Stimulated activated CD4-positive, alpha-beta T cell treated with anti-CD3 and anti-CD28 coated beads, Interleukin-2, amount 100 ng/mL, for 48 hours (primary cell): Measurements from ENCODE around the gene SUCO.
"Not testable (repeated sequence)": the region's sequence is repeated elsewhere in the genome, so short reads cannot be mapped to it uniquely, and the experiment has no call there.

Experiments used
- DNase-seq, 2 donors: peaks; one replicate each; pipeline ENCODE4 v3.0.0-alpha.2; 2020

Gene SUCO

GRCh38 chr1:172612478-172612877 lies 79.5 kb downstream of the SUCO start:
- no peak for DNase-seq

DNA sequence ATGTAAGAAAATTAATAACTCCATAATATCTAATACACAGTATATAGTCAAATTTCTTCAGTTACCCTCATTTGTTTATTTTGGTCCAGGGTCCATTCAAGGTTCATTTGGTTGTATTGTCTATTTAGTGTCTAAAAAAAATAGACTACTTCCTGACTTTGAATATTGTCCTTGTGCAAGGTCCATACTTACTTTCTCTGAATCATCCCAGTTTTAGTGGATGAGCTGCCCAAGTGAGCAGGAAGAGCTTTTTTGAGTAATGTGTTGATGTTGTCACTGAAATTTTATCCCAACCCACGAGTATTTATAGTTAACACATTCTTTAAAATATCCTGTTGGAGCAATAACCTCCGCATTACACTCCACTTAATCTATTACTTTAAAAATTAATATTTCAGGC lies 80.3 kb downstream of the SUCO start:
- DNase-seq: no peak

DNA sequence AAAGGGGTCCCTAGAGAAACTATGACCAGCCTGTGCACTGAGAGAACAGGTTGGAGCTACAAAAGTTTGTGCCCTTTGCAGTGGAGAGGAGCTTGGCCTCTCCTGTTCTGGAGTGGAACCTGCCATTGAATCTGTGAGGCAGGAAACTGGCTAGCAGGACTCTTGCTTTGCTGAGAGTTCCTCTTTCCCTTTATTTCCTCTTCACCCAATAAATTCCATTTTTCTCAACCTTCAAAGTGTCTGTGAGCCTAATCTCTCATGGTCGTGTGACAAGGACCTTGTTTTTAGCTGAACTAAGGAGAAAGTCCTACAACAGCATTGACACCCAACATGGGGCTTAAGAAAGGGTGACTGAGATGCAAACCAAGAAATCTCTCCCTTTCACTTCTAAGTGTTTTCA lies 83.2 kb downstream of the SUCO start:
- no peak for DNase-seq

- no peak for DNase-seq
Measured at GRCh38 chr1:172616636-172617035, 83.7 kb downstream of the SUCO start.

- DNase-seq: not testable (repeated sequence)
Measured at GRCh38 chr1:172620603-172621002, 87.7 kb downstream of the SUCO start.

DNA sequence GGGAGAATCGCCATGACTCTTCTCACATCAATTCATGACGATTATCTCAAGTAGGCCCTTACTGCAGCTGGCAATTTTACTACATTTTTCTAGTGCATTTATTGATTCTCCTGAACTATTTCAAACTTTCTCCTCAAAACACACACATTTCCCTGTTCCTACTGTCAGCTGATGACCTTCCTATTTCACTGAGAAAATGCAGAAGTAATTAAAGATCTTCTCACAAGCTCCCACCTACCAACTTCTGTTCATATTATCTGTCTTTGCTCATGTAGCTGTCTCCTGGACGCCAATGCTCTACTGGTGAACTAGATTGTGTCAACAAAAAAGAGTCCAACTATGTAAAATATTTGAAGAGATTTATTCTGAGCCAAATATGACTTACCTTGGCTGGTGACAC lies 89.6 kb downstream of the SUCO start:
- no peak for DNase-seq

DNA sequence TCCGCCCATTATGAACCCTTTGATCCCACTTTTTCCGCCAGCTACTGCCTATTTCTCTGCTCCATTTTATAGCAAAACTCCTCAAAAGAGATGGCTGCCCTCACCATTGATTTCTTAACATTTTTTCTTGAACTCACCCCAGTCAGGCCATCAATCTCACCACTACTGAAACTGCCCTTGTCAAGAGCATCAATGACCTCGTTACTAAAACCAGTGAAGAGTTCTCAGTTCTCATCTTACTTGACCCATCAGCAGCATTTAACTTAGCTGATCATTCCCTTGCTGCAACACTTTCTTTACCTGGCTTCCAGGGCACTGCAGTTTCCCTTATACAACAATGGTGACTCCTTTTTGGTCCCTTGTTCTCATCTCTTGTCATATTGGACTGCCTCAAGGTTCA lies 90.8 kb downstream of the SUCO start:
- DNase-seq: no peak

DNA sequence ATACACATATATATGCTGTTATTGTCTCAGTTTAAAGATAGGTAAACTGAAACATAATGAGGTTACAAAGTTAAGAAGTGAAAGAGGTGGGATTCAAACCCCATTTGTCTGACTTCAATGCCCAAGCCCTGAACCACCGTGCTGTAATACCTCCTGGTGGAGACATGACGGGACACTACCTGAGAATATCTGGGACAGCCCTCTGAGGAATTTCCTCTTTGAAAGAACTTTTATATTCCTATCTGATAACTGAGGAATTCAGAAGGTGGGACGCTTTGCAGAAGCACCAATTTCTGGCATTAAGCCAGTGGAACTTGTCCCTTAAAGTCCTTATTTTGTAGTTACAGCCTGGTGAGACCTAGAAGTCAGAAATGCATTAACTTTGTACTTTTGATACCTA lies 93.9 kb downstream of the SUCO start:
- DNase-seq: no peak

DNA sequence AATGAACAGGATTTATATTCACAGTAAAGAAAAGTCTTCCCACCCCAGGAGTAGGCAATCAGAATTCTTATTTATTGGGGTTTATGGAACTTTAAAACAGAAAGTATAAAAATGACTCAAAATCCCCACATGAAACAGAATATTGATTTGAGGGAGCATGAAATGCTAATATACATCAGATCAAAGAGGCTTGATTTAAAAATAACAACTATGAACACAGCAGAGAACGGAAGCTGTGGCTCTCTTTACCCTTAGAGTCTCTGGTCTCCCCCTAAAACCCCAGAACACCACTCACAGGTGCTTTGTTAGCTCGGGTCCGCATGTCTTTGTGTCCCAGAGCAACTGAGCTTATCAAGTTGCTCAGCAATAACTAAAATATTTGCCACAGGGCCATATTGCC lies 94.8 kb downstream of the SUCO start:
- no peak for DNase-seq

GRCh38 chr1:172628401-172628800 lies 95.5 kb downstream of the SUCO start:
- DNase-seq: no peak

DNA sequence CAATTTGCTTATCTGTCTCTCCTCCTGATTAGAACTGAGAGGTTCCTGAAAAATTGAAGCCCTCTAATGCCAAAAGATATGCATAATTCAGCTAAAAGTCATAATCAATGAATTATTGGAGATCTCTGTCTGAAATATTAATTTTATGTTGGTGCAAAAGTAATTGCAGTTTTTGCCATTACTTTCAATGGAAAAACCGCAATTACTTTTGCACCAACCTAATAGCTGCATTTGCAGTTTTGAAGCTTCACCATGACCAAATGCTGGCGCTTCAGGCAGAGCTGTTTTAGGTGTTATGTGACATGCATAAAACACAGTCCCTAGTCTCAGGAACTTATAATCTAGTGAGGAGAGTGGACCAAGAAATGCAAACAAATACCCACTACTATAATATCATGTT lies 96.2 kb downstream of the SUCO start:
- DNase-seq: no peak

GRCh38 chr1:172629638-172630037 lies 96.7 kb downstream of the SUCO start:
- DNase-seq: no peak

DNA sequence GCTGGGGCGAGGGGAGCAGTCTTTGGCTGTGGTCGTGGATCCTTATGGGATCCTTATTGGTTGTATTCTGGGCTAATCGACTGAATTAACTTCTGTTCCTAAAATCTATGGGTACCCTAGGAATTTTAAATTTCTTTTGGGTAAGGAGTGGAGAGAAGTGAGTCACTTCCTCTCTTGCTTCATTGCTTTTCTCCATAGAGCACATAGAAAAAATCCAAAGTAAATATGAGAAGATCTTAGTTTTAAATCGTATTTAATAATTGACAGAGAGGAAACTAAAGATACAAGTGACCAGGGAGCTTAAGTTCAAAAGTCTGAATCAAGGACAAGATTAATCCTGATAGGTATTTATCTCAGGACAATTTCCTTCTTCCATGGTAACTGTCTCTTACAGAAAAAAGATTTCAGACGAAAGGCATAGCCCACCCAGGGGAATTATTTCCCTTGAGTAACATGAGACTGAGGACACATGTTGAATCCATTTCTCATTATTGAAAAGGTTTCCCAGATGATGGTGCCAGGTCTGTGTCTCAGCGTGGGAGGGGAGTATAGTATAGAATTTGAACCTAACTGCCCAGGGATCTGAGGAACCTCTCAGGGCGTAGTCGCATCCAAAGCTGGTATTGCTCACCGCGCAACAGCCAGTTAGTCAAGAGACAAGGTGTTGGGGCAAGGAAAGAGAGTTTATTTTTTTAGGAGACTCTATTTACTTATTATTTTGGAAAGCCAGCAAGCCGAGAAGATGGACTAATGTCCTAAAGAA lies 97.3 kb downstream of the SUCO start:
- DNase-seq: no peak

DNA sequence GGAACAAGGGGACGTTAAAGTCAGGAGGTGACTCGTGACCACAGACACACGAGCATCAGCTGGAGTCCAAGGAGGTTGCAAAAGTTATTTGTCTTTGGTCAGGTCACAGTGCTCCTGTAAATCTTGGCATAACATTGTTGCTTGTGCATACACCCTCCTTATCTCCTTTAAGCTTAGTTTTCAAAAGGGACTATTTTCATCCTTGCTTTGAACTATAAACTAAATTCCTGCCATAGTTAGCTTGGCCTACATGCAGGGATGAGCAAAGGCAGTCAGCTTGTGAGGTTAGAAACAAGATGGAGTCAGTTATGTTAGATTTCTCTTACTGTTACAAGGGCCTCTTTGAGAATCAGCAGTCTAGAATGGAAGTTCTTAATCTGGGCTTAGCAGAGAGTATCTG lies 97.9 kb downstream of the SUCO start:
- no peak for DNase-seq

DNA sequence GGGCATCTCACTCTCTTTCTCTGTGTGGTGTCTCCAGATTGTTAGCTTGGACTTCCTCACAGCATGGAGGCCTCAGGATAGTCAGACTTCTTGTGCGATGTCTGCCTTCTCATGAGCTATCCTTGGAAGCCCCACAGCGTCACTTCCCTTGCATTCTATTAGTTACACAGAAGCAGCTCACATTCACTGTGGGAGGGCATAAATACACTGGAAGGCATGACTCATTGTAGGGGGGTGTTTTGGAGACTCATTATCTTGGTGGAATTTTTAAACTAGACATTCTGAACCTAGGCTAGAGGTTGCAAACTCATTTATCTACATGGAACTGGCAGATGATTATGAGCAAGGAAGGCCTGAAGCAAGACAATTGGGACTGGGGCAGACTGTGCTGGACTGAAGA lies 104.6 kb downstream of the SUCO start:
- no peak for DNase-seq

- DNase-seq: no peak
Measured at GRCh38 chr1:172638249-172638648, 105.3 kb downstream of the SUCO start.

- DNase-seq: peak; percentile 68 to 71
Measured at GRCh38 chr1:172638885-172639831, 106.2 kb downstream of the SUCO start.

- no peak for DNase-seq
Measured at GRCh38 chr1:172640111-172640510, 107.2 kb downstream of the SUCO start.

- DNase-seq: no peak
Measured at GRCh38 chr1:172641492-172641891, 108.5 kb downstream of the SUCO start.

- DNase-seq: no peak
Measured at GRCh38 chr1:172642970-172643369, 110.0 kb downstream of the SUCO start.

GRCh38 chr1:172646653-172647052 lies 113.7 kb downstream of the SUCO start:
- no peak for DNase-seq

- no peak for DNase-seq
Measured at GRCh38 chr1:172647110-172647564, 114.2 kb downstream of the SUCO start.

DNA sequence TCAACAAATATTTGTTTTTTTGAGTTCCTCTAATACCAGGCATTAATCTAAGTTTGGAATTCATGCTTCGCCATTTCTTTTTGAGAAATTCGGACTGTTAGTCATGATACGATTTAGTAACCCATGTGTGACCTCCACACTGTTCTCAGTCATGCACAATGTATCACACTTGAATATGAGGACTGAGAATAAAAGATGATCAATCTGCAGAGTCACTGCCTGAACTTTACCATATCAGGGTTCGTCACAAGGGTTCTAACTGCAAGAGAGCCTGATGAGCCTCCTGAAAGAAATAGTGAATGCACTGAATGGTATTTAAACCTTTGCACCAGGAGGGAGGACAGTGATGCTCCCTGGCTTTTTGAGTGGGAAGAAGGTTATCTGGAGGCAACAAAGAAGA lies 115.0 kb downstream of the SUCO start:
- DNase-seq: no peak
